Superior temporal gyrus (tissue), 1 donor: ENCODE results near the gene DENND2D.

Experiments
- DNase-seq: peaks from one replicate; pipeline ENCODE4 v3.0.0-alpha.2; 2016; ENCODE audit errors: extremely low spot score

Gene DENND2D

DNA sequence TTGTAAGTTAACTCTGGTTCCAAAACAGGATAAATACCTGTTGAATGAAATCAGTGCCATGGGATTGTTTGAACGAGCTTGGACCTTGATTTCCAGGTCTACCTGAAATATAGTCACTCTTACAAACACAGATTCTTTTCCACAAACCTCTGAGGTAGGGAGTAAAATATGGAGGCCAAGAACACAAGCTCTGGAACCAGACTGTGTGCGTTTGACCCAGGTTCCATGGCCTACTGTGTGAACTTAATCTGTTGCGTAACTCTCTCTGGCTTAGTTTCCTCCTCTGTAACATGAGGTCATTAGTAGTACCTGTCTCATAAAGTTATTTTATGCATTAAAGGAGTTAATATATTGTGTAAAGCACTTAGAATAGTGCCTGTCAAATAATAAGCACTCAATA lies 25.1 kb downstream of the DENND2D start:
- DNase-seq = no peak

DNA sequence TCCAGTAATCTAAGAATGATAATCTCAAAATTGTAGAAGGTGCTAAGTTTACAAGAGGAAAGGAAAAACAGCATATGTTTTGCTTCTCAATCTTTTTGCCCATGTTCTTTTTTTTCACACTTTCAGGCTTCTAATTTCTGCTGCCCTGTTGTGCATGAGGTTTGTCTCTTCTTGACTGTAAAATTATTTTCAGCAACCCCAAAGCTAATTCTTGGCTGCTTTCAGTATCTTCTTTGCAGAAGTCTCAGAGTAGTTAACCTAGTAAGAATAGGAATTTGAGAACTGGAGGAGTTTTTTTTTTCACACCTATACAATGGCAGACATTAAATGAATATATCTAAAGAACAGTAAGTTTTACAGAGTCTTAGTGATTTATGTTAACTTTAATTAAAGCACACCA lies 26.4 kb downstream of the DENND2D start:
- DNase-seq = peak; percentile 19

DNA sequence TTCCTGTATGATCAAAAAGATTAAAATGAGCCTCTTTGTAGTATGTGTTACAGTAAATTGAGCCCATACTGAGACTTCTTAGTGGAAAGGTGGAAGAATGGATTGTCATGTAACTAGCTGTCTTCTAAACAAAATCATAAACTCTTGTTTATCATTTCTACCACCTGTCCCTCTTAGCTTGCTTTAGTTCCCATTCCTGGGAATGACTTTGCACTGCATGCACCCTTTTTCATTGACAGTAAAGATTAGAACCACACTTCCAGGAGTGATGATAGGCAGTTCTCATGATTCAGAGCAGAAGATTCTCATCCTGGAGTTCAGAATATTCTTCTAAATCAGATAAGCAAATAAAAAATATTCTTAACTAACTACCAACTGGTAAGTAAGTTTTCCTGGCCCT lies 28.0 kb downstream of the DENND2D start:
- no peak for DNase-seq

DNA sequence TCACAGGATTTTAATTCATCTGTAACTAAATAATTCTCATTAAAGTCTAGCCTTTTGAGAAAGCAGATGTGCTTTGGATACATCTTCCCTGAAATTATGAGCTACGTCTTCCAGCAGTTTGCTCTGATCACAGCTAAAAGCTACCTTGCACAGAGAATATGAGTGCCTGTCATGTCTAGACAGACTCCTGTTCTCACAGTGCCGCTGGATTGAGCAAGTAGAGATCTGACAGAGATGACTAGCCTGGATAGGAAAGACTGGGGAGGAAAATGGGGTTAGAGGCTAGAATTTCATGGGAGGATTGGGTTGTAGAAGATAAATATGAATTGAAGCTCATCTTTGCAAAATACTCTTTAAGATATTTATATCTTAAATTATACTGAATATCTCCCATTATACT lies 36.3 kb downstream of the DENND2D start:
- no peak for DNase-seq

DNA sequence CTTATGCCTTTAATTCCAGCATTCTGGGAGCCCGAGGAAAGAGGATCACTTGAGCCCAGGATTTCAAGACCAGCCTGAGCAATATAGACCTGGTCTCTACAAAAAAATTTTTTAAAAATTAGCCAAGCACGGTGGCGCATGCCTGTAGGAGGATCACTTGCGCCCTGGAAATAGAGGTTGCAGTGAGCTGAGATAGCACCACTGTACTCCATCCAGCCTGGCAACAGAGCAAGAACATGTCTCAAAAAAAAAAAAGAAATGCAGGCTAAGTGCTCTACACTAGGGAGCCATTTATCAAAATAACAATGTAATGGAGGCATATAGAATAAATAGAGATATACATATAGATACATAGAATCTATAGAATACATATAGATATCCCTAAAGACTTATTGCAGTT lies 37.1 kb downstream of the DENND2D start:
- DNase-seq = no peak

DNA sequence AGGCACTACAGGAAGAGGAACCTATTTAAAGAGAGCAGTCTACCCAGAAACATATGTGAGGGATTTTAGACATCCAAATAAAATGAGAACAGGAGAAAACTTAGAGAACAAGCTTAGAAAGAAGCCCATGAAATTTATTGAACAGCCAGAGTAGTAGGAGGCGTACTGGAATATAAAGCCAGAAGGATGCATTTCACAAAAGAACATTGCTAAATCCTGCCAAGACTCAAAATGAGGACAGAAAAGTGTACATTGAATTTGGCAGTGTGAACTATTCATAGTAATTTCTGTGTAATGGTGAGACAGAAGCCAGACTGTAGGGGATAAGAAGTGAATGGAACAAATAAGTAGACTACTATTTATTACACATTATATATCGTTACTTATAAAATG lies 38.0 kb downstream of the DENND2D start:
- peak; percentile 61 for DNase-seq

DNA sequence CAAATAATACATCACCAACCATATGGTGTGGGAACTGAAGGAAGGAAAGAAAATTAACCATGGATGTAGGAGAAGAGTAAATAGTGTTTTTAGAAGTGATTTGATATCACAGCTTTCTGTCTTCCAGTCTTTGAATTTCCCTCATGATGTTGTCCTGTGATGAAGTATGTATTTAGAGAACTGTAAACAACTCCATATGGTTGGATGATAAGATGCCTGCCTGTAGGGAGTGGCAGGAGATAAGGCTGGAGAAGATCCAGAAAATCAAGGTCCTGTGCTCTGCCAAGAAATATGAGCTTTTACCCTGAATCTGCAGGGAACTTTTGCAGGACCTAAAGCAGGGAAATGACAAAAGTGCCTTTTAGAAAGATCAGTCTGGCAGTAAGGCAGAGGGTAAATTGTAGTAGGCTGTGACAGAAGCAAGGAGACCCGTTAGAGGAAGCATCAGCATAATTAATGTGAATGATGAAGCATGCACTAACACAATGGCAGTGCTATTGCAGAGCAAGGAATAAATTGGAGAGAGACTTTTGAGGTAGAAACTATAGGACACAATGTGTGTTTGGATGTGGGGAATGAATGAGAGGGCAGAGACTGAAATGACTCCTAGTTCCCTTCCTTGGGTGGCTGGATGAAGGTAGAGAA lies 38.5 kb downstream of the DENND2D start:
- no peak for DNase-seq

DNA sequence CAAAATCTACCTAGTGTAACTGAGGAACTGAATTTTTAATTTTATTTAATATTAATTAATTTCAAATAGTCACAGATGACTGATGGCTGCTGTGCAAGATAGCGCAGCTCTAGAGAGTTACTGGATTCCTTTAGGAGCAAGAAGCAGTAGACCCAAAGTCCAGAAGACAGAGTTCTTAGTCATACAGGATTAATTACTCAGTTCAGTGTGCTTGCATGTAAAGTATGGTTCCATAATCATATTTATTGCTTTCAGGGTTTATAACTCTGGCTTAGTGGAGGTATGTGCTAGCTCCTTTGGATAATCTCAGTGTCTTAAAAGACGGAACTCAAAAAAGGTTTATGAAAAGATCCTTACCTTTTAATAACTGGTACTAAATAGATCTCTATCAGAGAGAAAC lies 43.0 kb downstream of the DENND2D start:
- no peak for DNase-seq

DNA sequence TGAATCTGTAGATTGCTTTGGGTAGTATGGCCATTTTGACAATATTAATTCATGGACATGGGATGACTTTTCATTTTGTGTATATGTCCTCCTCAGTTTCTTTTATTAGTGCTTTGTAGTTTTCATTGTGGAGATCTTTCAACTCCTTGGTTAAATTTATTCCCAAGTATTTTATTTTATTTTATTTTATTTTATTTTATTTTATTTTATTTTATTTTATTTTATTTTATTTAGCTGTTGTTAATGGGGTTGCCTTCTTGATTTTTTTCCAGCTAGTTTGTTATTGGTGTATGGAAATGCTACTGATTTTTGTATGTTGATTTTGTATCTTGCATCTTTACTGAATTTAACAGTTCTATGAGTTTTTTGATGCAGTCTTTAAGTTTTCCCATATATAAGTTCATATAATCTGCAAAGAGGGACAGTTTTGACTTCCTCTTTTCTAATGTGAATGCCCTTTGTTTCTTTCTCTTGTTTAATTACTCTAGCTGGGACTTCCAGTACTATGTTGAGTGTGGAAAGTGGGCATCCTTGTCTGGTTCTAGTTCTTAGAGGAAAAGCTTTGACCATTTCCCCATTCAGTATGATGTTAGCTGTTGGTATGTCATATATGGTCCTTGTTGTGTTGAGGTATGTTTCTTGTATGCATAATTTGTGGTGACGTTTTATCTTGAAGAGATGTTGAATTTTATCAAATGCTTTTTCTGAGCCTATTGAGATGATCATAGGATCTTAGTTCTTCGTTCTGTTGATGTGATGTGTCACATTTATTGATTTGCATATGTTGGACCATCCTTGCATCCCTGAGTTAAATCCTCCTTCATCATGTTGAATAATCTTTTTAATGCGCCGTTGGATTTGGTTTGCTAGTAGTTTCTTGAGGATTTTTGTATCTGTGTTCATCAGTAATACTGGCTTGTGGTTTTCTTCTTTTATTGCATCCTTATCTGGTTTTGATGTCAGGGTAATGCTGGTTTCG lies 46.1 kb downstream of the DENND2D start:
- no peak for DNase-seq

DNA sequence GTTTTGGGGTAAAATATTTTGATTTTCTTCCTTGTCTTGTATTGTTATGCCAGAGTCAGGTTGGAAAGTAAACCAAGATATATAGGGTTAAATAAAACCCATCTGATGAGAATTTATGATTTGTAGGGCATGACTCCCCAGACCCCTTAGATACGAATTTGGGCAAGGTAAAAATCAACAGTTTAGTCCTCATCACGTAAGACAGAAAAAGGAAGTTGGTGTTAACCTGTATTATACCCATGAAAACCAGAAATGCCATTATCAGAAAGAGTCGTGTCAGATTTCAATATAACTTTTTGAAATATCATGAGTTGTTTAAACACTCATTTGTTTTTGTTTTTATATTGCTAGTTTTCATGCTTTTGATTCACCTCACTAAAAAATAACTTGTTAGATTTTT lies 48.6 kb downstream of the DENND2D start:
- DNase-seq = no peak

DNA sequence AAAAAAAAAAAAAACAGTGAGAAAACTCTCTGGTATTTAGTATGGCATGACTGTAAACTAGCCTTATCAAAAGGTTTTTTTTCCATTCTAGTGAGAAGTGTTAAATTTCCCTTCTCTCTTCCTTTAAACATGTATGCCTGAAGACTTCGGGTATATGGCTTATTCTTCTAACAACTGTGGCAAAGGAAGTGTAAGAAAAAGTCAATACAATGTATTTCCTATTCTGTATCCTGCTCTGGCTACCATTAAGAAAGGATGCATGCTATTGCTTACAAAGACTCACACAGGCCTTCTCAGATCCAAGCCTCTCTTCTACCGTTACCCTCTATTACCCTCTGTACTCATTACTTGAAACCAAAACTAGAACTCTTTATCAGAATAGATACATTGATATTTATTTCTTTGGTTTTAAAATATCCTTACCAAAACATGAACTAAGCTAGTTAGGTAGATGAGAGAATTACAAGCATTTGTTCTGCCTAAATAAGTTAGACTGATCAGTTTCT lies 52.0 kb downstream of the DENND2D start:
- no peak for DNase-seq

DNA sequence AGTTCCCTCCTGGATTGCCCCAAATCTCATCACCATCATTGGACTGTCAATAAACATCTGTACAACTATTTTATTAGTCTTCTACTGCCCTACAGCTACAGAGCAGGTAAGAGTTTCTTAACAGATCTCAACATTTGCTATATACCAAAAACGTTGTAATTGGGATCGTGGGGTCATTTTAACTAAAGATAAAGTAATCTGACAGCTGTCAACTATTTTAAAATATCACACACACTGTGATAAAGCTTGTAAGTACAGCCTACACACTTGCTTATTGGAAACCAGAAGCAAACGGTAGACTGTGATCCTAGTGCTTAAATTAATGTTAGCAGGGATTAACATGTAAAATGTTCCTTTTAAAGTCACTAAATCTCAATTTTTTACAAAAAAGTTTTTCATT lies 52.5 kb downstream of the DENND2D start:
- no peak for DNase-seq

DNA sequence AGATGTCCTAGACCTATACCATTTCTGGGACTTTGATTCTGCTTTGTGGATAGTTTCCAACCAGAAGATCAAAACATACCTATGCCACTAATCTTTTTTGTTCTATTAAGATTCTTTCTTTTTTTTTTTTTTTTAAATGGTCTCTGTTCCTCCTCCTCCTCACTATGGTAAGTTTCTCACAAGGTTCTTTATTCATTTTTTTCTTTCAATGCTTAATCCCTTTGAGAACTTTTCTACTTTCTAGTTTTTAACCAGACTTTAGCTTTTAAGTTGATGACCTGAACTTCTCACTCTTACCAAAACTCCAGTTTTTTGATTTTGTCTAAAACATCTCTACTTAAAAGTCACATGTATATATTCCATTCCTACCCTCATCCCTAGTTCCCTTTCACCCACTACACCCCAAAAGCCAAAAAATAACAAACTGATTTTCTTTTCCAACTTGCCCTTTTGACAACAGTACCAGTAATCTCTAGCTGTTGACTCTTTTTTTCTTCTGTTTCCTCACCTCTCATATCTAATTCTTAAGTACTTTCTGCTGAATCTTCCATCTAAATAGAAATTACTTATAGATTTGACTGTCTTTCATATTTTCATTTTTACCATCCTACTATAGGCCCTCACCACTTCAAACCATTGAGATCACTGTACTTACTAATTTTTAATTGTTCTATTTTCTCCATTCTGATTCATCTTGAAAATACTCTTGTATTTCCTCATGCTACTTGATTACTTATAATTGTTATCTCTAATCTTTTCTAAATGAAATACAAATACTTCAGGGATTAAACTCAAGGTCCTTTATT lies 54.3 kb downstream of the DENND2D start:
- no peak for DNase-seq

DNA sequence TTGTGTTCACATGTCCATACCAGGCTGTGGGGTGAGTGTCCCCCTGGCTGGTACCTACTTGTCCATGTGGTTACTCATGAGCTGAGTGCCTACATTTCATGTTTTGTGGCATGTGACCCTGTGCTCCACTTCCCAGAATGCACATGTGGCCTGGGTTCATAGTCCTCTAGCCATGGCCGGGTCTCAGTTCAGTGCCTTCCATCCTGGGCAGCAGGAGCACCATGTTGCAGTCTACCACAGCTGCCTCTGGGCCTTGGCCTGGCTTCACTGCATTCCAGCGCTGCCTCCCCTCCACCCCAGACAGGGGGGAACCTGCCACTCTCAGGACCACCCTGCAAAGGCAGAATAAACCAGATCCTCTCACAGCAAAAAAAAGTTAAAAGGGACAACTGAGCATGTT lies 54.9 kb downstream of the DENND2D start:
- no peak for DNase-seq

DNA sequence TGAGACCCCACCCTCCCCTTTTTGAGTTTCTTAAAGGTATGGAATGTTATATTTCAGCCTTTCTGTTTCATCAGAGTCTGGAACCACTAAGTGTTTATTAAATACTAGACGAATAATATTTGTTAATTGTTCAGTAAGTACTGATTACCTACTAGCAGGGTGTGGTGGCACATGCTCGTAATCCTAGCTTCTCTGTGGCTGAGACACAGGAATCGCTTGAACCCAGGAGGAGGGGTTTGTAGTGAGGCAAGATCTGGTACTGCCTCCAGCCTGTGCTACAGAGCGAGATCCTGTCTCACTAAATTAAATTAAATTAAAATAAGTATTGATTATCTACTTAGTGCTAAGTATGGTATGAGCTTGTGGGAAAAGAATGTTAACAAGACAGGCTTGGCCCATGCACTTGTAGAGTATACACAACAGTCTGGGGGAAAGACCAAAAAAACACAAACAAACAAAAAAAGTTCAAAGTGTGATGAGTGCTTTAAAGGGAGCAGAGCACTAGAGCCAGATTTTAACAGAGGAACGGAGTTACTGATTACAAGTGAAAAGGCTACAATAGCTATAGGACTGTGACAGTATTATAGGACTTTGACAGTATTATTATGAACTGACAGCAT lies 58.0 kb downstream of the DENND2D start:
- DNase-seq = no peak

DNA sequence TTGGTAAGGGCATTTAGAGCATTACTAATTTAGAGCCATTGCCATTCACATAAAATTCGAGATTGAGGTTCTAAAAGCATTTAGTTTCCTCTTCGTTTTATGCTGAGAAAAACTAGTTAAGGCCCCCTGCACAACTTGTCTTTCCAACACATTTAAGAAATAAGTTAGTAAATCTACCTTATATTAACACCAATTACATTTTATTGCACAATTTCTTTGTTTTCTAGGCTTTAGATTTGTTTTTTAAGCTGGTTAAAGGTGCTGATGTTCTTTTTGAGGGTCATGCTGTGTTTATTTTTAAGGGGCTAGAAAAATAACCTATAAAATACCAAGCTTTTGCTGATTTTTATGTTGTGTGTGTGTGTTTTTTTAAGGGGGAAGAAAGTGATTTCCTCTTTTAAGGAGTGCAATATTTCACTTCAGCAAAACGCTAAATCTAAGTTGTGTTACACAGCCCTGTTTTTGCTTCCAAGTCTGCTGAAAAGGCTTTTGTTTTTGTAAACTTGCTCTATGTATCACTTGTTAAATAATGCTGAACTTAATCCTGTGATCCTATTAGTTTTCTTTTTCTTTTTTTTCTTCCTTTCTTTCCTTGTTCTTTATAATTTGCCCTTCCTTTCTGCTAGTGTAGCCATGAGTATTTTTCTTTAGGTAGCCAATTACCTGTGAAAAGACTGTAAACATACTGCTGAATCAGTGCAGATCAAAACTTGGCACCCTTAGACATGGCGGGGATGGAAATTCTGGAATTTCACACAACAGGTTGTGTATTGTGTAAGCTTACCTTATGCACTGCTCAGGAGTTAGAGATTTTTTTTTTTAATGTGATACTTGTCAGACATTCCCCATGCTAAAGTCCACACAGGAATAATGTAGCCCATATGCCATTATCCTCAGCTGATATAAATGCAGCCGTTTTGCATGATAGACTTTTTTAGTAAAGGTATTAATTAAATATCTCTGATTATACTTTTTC lies 58.9 kb downstream of the DENND2D start:
- DNase-seq = no peak

DNA sequence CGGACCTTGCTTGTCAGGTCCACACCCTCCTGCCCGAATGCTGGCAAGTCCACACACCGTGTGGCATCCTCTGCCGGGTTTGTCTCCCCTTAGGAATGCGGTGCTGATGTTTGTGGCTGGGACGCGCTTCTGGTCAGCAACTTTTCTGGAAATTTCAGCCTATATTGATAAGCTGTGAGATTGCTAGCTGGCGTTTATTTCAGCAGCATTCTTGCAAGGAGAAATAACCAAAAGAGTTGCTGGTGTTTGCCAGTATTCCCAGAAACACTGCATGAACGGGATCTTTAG lies 59.8 kb downstream of the DENND2D start:
- no peak for DNase-seq

DNA sequence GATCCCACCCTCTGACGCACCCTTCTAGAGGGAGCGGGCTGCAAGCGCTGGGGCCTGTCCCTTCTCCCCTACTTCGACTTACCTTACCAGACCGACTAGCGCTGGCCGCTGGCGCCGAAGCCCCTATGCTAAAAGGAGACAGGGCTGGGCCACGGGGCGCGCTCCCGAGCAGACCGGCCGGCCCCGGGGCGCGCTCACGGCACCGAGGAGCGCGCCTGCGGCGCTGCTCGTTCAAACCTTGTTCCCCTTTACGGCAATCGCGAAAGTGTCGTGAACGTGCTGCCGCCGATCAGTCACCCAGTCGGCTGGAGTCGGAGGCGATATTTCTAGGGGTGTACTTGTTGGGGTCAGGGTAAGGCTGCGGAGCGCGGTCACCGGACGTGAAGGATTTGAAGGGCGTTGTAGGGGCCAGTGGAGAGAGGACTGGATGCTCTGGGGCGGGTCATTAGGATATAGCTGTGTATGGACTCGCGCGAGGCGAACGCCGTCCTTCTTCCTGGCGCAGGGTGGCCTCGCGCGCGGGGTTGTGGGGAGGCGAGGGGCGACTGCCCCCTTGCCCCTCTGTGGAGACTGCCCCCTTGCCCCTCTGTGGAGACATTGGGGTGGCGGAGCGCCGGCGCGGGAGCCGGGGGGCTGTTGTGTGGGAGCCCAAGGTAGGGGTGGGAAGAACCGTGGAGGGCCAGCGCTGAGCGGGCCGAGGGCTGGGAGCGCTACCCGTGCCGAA lies 60.3 kb downstream of the DENND2D start, which contains the start of the genes CEPT1 and DRAM2:
Gene CEPT1 (plus strand): TSS at position 268 of the 724 bp plus-strand sequence. CDS start 7,492 bp downstream, outside the sequence.
Gene DRAM2 (minus strand): TSS at position 138 of the 724 bp plus-strand sequence. CDS start 8,539 bp downstream, outside the sequence.
- DNase-seq = peak; percentile 96

DNA sequence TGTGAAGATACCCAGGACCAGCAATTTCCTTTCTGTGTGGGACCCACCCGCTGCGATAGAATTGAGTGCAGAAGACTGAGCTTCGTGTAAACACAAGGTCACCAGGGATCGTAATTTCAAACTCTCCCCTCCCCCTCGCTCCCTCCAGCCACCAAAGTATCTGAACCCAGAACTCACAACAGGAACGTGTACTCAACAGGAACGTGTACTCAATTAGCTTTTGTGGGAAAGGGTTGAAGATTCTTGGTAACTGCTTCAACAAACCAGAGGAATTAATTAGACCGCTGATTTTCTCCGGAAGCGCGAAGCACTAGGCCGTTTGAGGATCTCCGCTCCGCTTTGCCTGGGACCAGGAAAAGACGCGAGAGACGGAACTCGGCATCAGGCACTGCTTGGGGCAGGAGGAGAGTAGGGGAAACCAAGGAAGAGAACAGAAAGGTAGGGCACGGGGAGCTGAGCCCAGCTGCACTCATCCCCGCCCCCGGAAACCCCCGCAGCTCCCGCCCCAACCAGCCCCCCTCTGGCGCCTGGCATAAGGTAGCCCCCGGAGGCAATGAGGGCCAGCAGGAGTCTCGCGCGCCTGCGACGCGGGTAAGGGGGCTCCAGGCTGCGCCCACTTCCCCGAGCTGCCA lies 61.0 kb downstream of the DENND2D start:
- peak; percentile 67 for DNase-seq
